Measurements from ENCODE around the gene TBXA2R.

The TBXA2R gene

GRCh38 chr19:3615524-3616135 lies 9.0 kb upstream of the TBXA2R start:
- Histone ChIP-seq H3F3A (ENCODE audit: insufficient read depth) (no peaks in the 10 kb centered on the region), H3K4me3 (ENCODE audit: insufficient read depth, low read length, poor library complexity, severe bottlenecking) (no peak overlapping the region), H4K20me1 (ENCODE audit: low read depth, low read length) (no peaks in the 10 kb centered on the region), H3K9me2 (replicated peaks; ENCODE audit: insufficient read depth, low read length) (no peaks in the 10 kb centered on the region), H3K27ac (ENCODE audit: low read depth, low read length) (no peak overlapping the region), H3K4me2 (ENCODE audit: low read depth, low read length, poor library complexity, severe bottlenecking) (no peak overlapping the region), H3K36me3 (ENCODE audit: low read length) (no peaks in the 10 kb centered on the region), H3K9ac (ENCODE audit: low read length) (no peak overlapping the region), H3K27me3 (ENCODE audit: low read length) (no peaks in the 10 kb centered on the region), H3K79me2 (ENCODE audit: insufficient read depth, low read length) (no peaks in the 10 kb centered on the region), H2AFZ (ENCODE audit: low read depth, low read length, severe bottlenecking) (no peak overlapping the region), H3K9me3 (ENCODE audit: insufficient read depth, low read length) (no peaks in the 10 kb centered on the region)
- TF ChIP-seq EZH2phosphoT487 (conservative IDR thresholded peaks at IDR 0.05; ENCODE audit: low read length) (no peak), CTCF (IDR thresholded peaks at IDR 0.05; ENCODE audit: insufficient read depth, low read length, poor library complexity, severe bottlenecking) (no peak)

GRCh38 chr19:3614858-3615505 lies 8.3 kb upstream of the TBXA2R start:
- H3F3A ChIP-seq (ENCODE audit: insufficient read depth) = no peaks in the 10 kb centered on the region
- no peaks in the 10 kb centered on the region for H3K27me3 ChIP-seq (ENCODE audit: low read length)
- H3K4me3 ChIP-seq (ENCODE audit: insufficient read depth, low read length, poor library complexity, severe bottlenecking) = no peak overlapping the region
- H2AFZ ChIP-seq (ENCODE audit: low read depth, low read length, severe bottlenecking) = no peak overlapping the region
- no peaks in the 10 kb centered on the region for H4K20me1 ChIP-seq (ENCODE audit: low read depth, low read length)
- H3K9me3 ChIP-seq (ENCODE audit: insufficient read depth, low read length) = no peaks in the 10 kb centered on the region
- no peak overlapping the region for H3K9ac ChIP-seq (ENCODE audit: low read length)
- no peak overlapping the region for H3K4me2 ChIP-seq (ENCODE audit: low read depth, low read length, poor library complexity, severe bottlenecking)
- H3K27ac ChIP-seq (ENCODE audit: low read depth, low read length) = no peak overlapping the region
- no peak for TF ChIP-seq EZH2phosphoT487 (conservative IDR thresholded peaks at IDR 0.05; ENCODE audit: low read length)
- no peak for TF ChIP-seq CTCF (IDR thresholded peaks at IDR 0.05; ENCODE audit: insufficient read depth, low read length, poor library complexity, severe bottlenecking)
- H3K79me2 ChIP-seq (ENCODE audit: insufficient read depth, low read length) = no peaks in the 10 kb centered on the region
- H3K36me3 ChIP-seq (ENCODE audit: low read length) = no peaks in the 10 kb centered on the region
- no peaks in the 10 kb centered on the region for H3K9me2 ChIP-seq (replicated peaks; ENCODE audit: insufficient read depth, low read length)

GRCh38 chr19:3613818-3614661 lies 7.4 kb upstream of the TBXA2R start:
- H2AFZ ChIP-seq (ENCODE audit: low read depth, low read length, severe bottlenecking) = no peak overlapping the region
- no peaks in the 10 kb centered on the region for H3K9me2 ChIP-seq (replicated peaks; ENCODE audit: insufficient read depth, low read length)
- TF ChIP-seq CTCF (IDR thresholded peaks at IDR 0.05; ENCODE audit: insufficient read depth, low read length, poor library complexity, severe bottlenecking) (no peak), EZH2phosphoT487 (conservative IDR thresholded peaks at IDR 0.05; ENCODE audit: low read length) (no peak)
- no peak overlapping the region for H3K4me2 ChIP-seq (ENCODE audit: low read depth, low read length, poor library complexity, severe bottlenecking)
- no peaks in the 10 kb centered on the region for H3F3A ChIP-seq (ENCODE audit: insufficient read depth)
- no peaks in the 10 kb centered on the region for H4K20me1 ChIP-seq (ENCODE audit: low read depth, low read length)
- no peaks in the 10 kb centered on the region for H3K27me3 ChIP-seq (ENCODE audit: low read length)
- H3K9ac ChIP-seq (ENCODE audit: low read length) = no peak overlapping the region
- H3K79me2 ChIP-seq (ENCODE audit: insufficient read depth, low read length) = no peaks in the 10 kb centered on the region
- H3K36me3 ChIP-seq (ENCODE audit: low read length) = no peaks in the 10 kb centered on the region
- no peaks in the 10 kb centered on the region for H3K9me3 ChIP-seq (ENCODE audit: insufficient read depth, low read length)
- H3K4me3 ChIP-seq (ENCODE audit: insufficient read depth, low read length, poor library complexity, severe bottlenecking) = no peak overlapping the region
- H3K27ac ChIP-seq (ENCODE audit: low read depth, low read length) = no peak overlapping the region

Data from SU-DHL-6 (cell line).